Muscle of leg (tissue), 11 donors: ENCODE results near the gene GRIK2. TPM values are rescaled to one million over a fixed set of nuclear protein-coding genes. Genes with fewer than 3 reads are reported as not detected.

Source experiments
- DNase-seq: peaks from one replicate; pipeline ENCODE4 v3.0.0; 2013
- H3K27ac ChIP-seq: one replicate; pipeline ENCODE4 v1.5.1; 2013; ENCODE audit warnings: mild to moderate bottlenecking, low read length, control low read depth
- H3K27me3 ChIP-seq: one replicate; pipeline ENCODE4 v1.6.1; 2013; ENCODE audit warnings: low read length; ENCODE audit not compliant: control insufficient read depth, insufficient read depth
- H3K36me3 ChIP-seq: one replicate; pipeline ENCODE4 v1.6.1; 2013; ENCODE audit warnings: low read length; ENCODE audit not compliant: control insufficient read depth, insufficient read depth
- H3K4me1 ChIP-seq: one replicate; pipeline ENCODE4 v1.6.1; 2013; ENCODE audit warnings: low read length; ENCODE audit not compliant: control insufficient read depth, insufficient read depth
- H3K4me3 ChIP-seq: one replicate; pipeline ENCODE4 v1.5.1; 2013; ENCODE audit warnings: low read length, control low read depth
- H3K9me3 ChIP-seq: replicated peaks from 2 replicates; pipeline ENCODE4 v1.6.1; 2013; ENCODE audit warnings: low read depth, low read length; ENCODE audit not compliant: control insufficient read depth
- WGBS: methylation state at CpG from one replicate; pipeline ENCODE4 v1.1.5; 2013; ENCODE audit warnings: missing lambda C conversion rate; ENCODE audit not compliant: insufficient coverage; 5-methylcytosine and 5-hydroxymethylcytosine counted together
- polyA plus RNA-seq, 8 donors: library from polyadenylated mRNA; unstranded; fragments of 120-200 nt; gene quantifications; one replicate each; pipeline versions ENCODE4 v1.2.1 to v1.2.3, GENCODE V29; 2013; ENCODE audit warnings: inconsistent platforms in 1 of 8, low replicate concordance in 1 of 8; ENCODE audit not compliant: insufficient read length in 8 of 8, insufficient read depth in 1 of 8
- total RNA-seq: library from RNA; stranded (reverse); fragments of 120-200 nt; gene quantifications from one replicate; pipeline ENCODE4 v1.2.4, GENCODE V29; 2013

Gene GRIK2
- total and polyA plus RNA-seq, 9 donors: 1.2 to 4.0 (median 1.9) TPM

GRCh38 chr6:101783287-101783686 lies 389.8 kb downstream of the GRIK2 start:
- no CpG with 5 or more reads among the region's 1 CpG for WGBS
- no peaks in the 10 kb centered on the region for H3K27me3 ChIP-seq

GRCh38 chr6:101784094-101784493 lies 390.6 kb downstream of the GRIK2 start:
- Histone ChIP-seq H3K27me3 (no peaks in the 10 kb centered on the region), H3K27ac (no peak overlapping the region), H3K4me3 (no peak overlapping the region), H3K36me3 (no peaks in the 10 kb centered on the region), H3K9me3 (no peaks in the 10 kb centered on the region), H3K4me1 (no peaks in the 10 kb centered on the region)
- WGBS: 80% methylated on average over 1 of the region's 2 CpGs
- no peak for DNase-seq

More at GRCh38 chr6:101783287-101783686, 389.8 kb downstream of the GRIK2 start:
- Histone ChIP-seq H3K36me3 (no peaks in the 10 kb centered on the region), H3K27ac (no peak overlapping the region), H3K9me3 (no peaks in the 10 kb centered on the region), H3K4me1 (no peaks in the 10 kb centered on the region), H3K4me3 (no peak overlapping the region)
- DNase-seq: no peak

GRCh38 chr6:101799531-101799930 lies 406.0 kb downstream of the GRIK2 start:
- DNase-seq: no peak
- Histone ChIP-seq H3K27ac (no peak overlapping the region), H3K4me1 (no peaks in the 10 kb centered on the region), H3K27me3 (no peaks in the 10 kb centered on the region), H3K36me3 (no peaks in the 10 kb centered on the region), H3K4me3 (no peak overlapping the region), H3K9me3 (peaks cover 2% of the 10 kb centered on the region)
- WGBS: no CpG with 5 or more reads among the region's 5 CpGs

- Histone ChIP-seq H3K4me1 (no peaks in the 10 kb centered on the region), H3K27ac (no peak overlapping the region)
- no CpG with 5 or more reads among the region's 3 CpGs for WGBS
Measured at GRCh38 chr6:101800598-101800997, 407.1 kb downstream of the GRIK2 start.

GRCh38 chr6:101803136-101803535 lies 409.6 kb downstream of the GRIK2 start:
- DNase-seq: no peak
- Histone ChIP-seq H3K27me3 (no peaks in the 10 kb centered on the region), H3K27ac (no peak overlapping the region), H3K4me3 (no peak overlapping the region), H3K36me3 (no peaks in the 10 kb centered on the region), H3K4me1 (no peaks in the 10 kb centered on the region), H3K9me3 (no peaks in the 10 kb centered on the region)
- WGBS: no CpG with 5 or more reads among the region's 1 CpG

More at GRCh38 chr6:101800598-101800997, 407.1 kb downstream of the GRIK2 start:
- H3K9me3 ChIP-seq: no peaks in the 10 kb centered on the region
- H3K27me3 ChIP-seq: no peaks in the 10 kb centered on the region
- no peak overlapping the region for H3K4me3 ChIP-seq
- DNase-seq: no peak
- no peaks in the 10 kb centered on the region for H3K36me3 ChIP-seq

- H3K4me1 ChIP-seq: no peaks in the 10 kb centered on the region
- no peak overlapping the region for H3K27ac ChIP-seq
- no peak overlapping the region for H3K4me3 ChIP-seq
- DNase-seq: no peak
- H3K36me3 ChIP-seq: no peaks in the 10 kb centered on the region
- 80% methylated on average over 1 of the region's 1 CpG for WGBS
- H3K27me3 ChIP-seq: no peaks in the 10 kb centered on the region
- H3K9me3 ChIP-seq: no peaks in the 10 kb centered on the region
Measured at GRCh38 chr6:101806241-101806640, 412.7 kb downstream of the GRIK2 start.

- Histone ChIP-seq H3K4me3 (no peak overlapping the region), H3K4me1 (no peaks in the 10 kb centered on the region), H3K9me3 (no peaks in the 10 kb centered on the region), H3K27me3 (no peaks in the 10 kb centered on the region), H3K27ac (no peak overlapping the region), H3K36me3 (no peaks in the 10 kb centered on the region)
- no peak for DNase-seq
Measured at GRCh38 chr6:101811108-101811507, 417.6 kb downstream of the GRIK2 start.

GRCh38 chr6:101816716-101817115 lies 423.2 kb downstream of the GRIK2 start:
- Histone ChIP-seq H3K27ac (no peak overlapping the region), H3K36me3 (no peaks in the 10 kb centered on the region), H3K4me3 (no peak overlapping the region), H3K27me3 (no peaks in the 10 kb centered on the region), H3K4me1 (no peaks in the 10 kb centered on the region), H3K9me3 (no peaks in the 10 kb centered on the region)
- WGBS: no CpG with 5 or more reads among the region's 3 CpGs
- DNase-seq: no peak

GRCh38 chr6:101818051-101818450 lies 424.5 kb downstream of the GRIK2 start:
- Histone ChIP-seq H3K9me3 (no peaks in the 10 kb centered on the region), H3K4me3 (no peak overlapping the region), H3K27me3 (no peaks in the 10 kb centered on the region), H3K27ac (no peak overlapping the region), H3K4me1 (no peaks in the 10 kb centered on the region), H3K36me3 (no peaks in the 10 kb centered on the region)
- no peak for DNase-seq
- no CpG with 5 or more reads among the region's 6 CpGs for WGBS

GRCh38 chr6:101824551-101825345 lies 431.2 kb downstream of the GRIK2 start:
- no peak for DNase-seq

More at GRCh38 chr6:101824551-101825345, 431.2 kb downstream of the GRIK2 start:
- no peak overlapping the region for H3K27ac ChIP-seq
- H3K36me3 ChIP-seq: no peaks in the 10 kb centered on the region
- H3K9me3 ChIP-seq: peaks cover 3% of the 10 kb centered on the region
- H3K4me3 ChIP-seq: no peak overlapping the region
- 100% methylated on average over 1 of the region's 5 CpGs for WGBS
- no peaks in the 10 kb centered on the region for H3K27me3 ChIP-seq
- H3K4me1 ChIP-seq: no peaks in the 10 kb centered on the region
